GM19395 (cell line): ENCODE measurements around the gene DNAH6.

Source experiments
- ATAC-seq: cut with Tn5 transposase; IDR thresholded peaks from one replicate; pipeline ENCODE4 v1.9.1; 2021; ENCODE audit warnings: mild to moderate bottlenecking, moderate library complexity; ENCODE audit not compliant: unreplicated experiment

DNAH6 gene

GRCh38 chr2:84792856-84793522 is 276.7 kb downstream of the DNAH6 start:
- ATAC-seq, result no peak

- ATAC-seq, result no peak
Observed at GRCh38 chr2:84793641-84794040, 277.3 kb downstream of the DNAH6 start.

- no peak for ATAC-seq
Observed at GRCh38 chr2:84796798-84797197, 280.5 kb downstream of the DNAH6 start.

GRCh38 chr2:84797271-84797670 is 281.0 kb downstream of the DNAH6 start:
- ATAC-seq, result no peak

- ATAC-seq, result peak; percentile 14
Observed at GRCh38 chr2:84799772-84800171, 283.5 kb downstream of the DNAH6 start.

GRCh38 chr2:84800194-84800805 is 284.0 kb downstream of the DNAH6 start:
- ATAC-seq, result peak; percentile 91

- no peak for ATAC-seq
Observed at GRCh38 chr2:84801811-84802210, 285.5 kb downstream of the DNAH6 start.

- ATAC-seq, result no peak
Observed at GRCh38 chr2:84805250-84805958, 289.1 kb downstream of the DNAH6 start.

- ATAC-seq, result no peak
Observed at GRCh38 chr2:84807063-84807485, 290.8 kb downstream of the DNAH6 start.

GRCh38 chr2:84808279-84808678 is 292.0 kb downstream of the DNAH6 start:
- no peak for ATAC-seq

GRCh38 chr2:84811839-84812431 is 295.6 kb downstream of the DNAH6 start:
- no peak for ATAC-seq

- no peak for ATAC-seq
Observed at GRCh38 chr2:84815146-84815545, 298.8 kb downstream of the DNAH6 start.

- ATAC-seq, result peak; percentile 77
Observed at GRCh38 chr2:84816426-84817026, 300.2 kb downstream of the DNAH6 start.

GRCh38 chr2:84817239-84817655 is 300.9 kb downstream of the DNAH6 start:
- ATAC-seq, result peak; percentile 94

GRCh38 chr2:84821806-84822205 is 305.5 kb downstream of the DNAH6 start:
- ATAC-seq, result no peak

- ATAC-seq, result no peak
Observed at GRCh38 chr2:84823229-84823628, 306.9 kb downstream of the DNAH6 start.

- no peak for ATAC-seq
Observed at GRCh38 chr2:84823788-84824187, 307.5 kb downstream of the DNAH6 start.

- ATAC-seq, result no peak
Observed at GRCh38 chr2:84827978-84828575, 311.8 kb downstream of the DNAH6 start.

GRCh38 chr2:84829693-84830092 is 313.4 kb downstream of the DNAH6 start:
- no peak for ATAC-seq

GRCh38 chr2:84830095-84830494 is 313.8 kb downstream of the DNAH6 start:
- no peak for ATAC-seq
